Umbilical cord (tissue), 2 donors: ENCODE results near the gene MYT1. TPM values are rescaled to one million over a fixed set of nuclear protein-coding genes. Genes with fewer than 3 reads are reported as not detected.

Source experiments
- DNase-seq: peaks from one replicate; pipeline ENCODE4 v3.0.0-alpha.2; 2015; ENCODE audit warnings: low spot score
- total RNA-seq: library from RNA; depleted of rRNA; stranded (reverse); fragments of >200 nt; gene quantifications from one replicate; pipeline ENCODE4 v1.2.3, GENCODE V29; 2014; ENCODE audit warnings: low replicate concordance; ENCODE audit not compliant: insufficient read depth

The MYT1 gene
- total RNA-seq, 1 donor from 2014 or later, result 1.2 TPM

- DNase-seq, result no peak
Observed at GRCh38 chr20:64244281-64244805, 80.1 kb downstream of the MYT1 start.

GRCh38 chr20:64244870-64245603, 80.8 kb downstream of the MYT1 start:
- no peak for DNase-seq

- DNase-seq, result no peak
Observed at GRCh38 chr20:64245746-64246595, 81.7 kb downstream of the MYT1 start.

- no peak for DNase-seq
Observed at GRCh38 chr20:64246616-64247306, 82.5 kb downstream of the MYT1 start.

GRCh38 chr20:64247307-64247618, 83.0 kb downstream of the MYT1 start:
- DNase-seq, result no peak

GRCh38 chr20:64247970-64248841, 84.0 kb downstream of the MYT1 start:
- DNase-seq, result no peak

- no peak for DNase-seq
Observed at GRCh38 chr20:64250027-64250426, 85.8 kb downstream of the MYT1 start.

- no peak for DNase-seq
Observed at GRCh38 chr20:64253000-64253383, 88.7 kb downstream of the MYT1 start.

GRCh38 chr20:64253443-64253842, 89.2 kb downstream of the MYT1 start:
- no peak for DNase-seq

GRCh38 chr20:64254156-64254555, 89.9 kb downstream of the MYT1 start:
- DNase-seq, result no peak

- no peak for DNase-seq
Observed at GRCh38 chr20:64254571-64255360, 90.5 kb downstream of the MYT1 start.

GRCh38 chr20:64255361-64256281, 91.4 kb downstream of the MYT1 start, which contains the start of gene PCMTD2:
Gene PCMTD2 (plus strand): TSS chr20:64255748. CDS start chr20:64259966, 4,218 bp downstream.
- peak; percentile 91 for DNase-seq

GRCh38 chr20:64256282-64256935, 92.2 kb downstream of the MYT1 start:
- no peak for DNase-seq

GRCh38 chr20:64257107-64257757, 93.0 kb downstream of the MYT1 start:
- DNase-seq, result no peak

- DNase-seq, result no peak
Observed at GRCh38 chr20:64258071-64258823, 94.0 kb downstream of the MYT1 start.

- DNase-seq, result no peak
Observed at GRCh38 chr20:64260239-64260638, 96.0 kb downstream of the MYT1 start.

GRCh38 chr20:64261138-64261537, 96.9 kb downstream of the MYT1 start:
- DNase-seq, result peak; percentile 91
